Smooth muscle cell of the brain vasculature (primary cell): ENCODE results near the gene CRACR2B.

Source experiments
- DNase-seq: peaks from one replicate; pipeline ENCODE4 v3.0.0-alpha.2; 2012; ENCODE audit warnings: low read depth, low spot score

CRACR2B gene

DNA sequence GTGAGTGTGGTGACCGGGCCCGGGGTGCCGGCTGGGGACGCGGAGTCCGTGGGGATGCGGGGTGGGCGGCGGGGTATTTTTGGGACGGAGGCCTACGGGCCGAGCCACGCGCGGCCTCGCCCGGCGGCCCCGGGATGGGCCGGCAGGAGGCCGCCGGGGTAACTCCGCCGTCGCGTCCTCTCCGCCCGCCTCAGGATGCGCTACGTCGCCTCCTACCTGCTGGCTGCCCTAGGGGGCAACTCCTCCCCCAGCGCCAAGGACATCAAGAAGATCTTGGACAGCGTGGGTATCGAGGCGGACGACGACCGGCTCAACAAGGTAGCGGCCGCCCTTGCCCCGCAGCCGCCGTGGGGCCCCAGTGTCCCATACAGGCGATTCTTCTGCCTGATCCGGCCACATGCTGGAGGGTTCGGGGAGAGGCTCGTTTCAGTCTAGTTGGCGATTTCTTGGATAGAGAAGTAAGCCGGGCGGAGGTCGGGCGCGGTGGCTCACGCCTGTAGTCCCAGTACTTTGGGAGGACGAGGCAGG, 17.6 kb upstream of the CRACR2B start:
- no peak for DNase-seq

DNA sequence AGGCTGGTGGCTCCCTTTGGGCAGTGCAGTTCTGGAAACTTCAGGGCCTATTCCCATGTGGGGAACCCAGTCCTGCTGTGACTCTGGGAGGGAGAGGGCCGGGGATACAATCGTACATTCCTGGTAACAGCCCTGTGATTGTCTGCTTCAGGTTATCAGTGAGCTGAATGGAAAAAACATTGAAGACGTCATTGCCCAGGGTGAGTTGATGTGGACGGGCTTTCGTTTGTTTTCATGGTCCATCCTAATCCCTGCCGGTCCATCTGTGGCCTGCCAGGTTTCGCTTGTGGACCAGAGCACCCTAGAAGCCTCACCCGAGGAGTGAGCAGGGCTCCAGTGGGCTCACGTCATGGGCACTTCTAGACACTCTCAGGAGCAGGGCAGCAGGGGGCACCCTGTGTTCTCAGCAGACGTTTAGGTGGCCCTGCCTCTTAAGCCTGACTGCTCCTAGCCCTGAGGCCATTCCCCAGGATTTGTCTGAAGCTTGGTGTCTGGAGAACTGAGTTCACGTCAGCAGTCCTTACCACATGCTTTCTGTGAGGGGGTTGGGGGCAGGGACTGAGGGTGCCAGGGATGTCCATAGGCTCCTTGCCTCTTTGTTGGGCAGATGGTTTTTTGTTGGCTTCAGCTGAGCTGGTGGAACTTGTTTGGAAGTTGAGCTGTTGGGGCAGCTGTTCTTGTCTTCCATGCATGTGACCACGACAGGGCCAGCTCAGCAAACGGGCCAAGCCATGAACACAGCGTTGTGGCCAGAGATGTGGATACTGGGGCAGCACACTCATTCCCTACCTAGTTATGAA, 16.1 kb upstream of the CRACR2B start:
- no peak for DNase-seq

GRCh38 chr11:812390-812789, 15.3 kb upstream of the CRACR2B start:
- DNase-seq = no peak

DNA sequence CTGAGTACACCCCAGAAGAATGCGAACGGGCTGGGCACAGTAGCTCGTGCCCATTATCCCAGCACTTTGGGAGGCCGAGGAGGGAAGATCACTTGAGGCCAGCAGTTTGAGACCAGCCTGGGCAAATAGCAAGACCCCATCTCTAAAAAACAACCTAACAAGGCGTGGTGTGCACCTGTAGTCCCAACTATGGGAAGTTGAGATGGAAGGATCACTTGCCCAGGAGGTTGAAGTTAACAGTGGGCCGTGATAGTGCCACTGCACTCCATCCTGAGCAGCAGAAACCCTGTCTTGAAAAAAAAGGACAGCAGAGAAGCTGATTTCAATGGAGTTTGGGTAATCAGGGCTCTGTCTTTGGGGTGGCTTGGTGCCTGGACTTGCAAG, 14.7 kb upstream of the CRACR2B start:
- no peak for DNase-seq

- DNase-seq = no peak
Observed at GRCh38 chr11:813456-814096, 14.1 kb upstream of the CRACR2B start.

- no peak for DNase-seq
Observed at GRCh38 chr11:815675-816432, 11.9 kb upstream of the CRACR2B start.

DNA sequence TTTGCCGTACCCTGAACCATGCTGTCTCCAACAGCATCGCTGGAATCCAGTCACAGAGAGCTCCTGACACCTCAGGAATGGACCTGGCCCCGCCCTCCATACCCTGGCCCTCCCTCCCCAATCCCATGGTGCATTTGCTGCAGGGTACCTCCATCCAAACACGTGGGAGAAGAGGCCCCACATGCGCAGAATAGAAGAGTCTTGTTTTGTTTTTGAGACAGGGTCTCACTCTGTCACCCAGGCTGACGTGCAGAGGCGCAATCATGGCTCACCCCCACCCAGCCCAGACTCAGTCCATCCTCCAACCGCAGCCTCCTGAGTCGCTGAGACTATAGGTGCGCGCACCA, 11.3 kb upstream of the CRACR2B start:
- DNase-seq = no peak

- no peak for DNase-seq
Observed at GRCh38 chr11:818396-819128, 9.2 kb upstream of the CRACR2B start, which contains the start of gene PNPLA2. Gene PNPLA2 (plus strand): TSS chr11:818914. CDS start chr11:819719, 805 bp downstream.

DNA sequence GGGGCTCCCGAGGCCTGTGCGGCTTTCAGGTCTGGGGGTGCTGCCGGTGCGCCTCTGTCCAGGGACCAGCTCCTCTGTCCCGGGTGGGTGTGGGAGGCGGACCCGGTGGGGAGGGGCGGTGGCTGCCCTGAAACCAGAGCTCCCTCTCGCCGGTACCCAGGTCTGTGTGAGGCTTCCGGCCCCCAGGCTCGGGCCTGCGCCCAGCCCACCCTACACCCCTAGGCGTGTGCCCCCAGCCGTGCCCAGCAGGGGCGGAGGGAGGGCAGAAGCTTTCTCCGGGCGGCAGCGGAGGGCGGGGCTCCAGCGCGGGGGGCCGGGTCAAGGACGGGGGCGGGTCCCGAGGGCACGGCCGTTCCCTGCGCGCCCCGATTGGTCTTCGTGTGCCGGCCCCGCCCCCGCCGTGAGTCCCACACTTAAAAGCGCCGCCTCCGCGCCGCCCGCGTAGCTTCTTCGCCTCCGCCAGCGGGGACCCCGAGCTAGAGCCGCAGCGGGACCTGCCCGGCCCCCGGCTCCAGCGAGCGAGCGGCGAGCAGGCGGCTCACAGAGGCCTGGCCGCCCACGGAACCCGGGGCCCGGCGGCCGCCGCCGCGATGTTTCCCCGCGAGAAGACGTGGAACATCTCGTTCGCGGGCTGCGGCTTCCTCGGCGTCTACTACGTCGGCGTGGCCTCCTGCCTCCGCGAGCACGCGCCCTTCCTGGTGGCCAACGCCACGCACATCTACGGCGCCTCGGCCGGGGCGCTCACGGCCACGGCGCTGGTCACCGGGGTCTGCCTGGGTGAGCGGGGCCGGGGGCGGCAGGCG, 8.4 kb upstream of the CRACR2B start:
- no peak for DNase-seq

DNA sequence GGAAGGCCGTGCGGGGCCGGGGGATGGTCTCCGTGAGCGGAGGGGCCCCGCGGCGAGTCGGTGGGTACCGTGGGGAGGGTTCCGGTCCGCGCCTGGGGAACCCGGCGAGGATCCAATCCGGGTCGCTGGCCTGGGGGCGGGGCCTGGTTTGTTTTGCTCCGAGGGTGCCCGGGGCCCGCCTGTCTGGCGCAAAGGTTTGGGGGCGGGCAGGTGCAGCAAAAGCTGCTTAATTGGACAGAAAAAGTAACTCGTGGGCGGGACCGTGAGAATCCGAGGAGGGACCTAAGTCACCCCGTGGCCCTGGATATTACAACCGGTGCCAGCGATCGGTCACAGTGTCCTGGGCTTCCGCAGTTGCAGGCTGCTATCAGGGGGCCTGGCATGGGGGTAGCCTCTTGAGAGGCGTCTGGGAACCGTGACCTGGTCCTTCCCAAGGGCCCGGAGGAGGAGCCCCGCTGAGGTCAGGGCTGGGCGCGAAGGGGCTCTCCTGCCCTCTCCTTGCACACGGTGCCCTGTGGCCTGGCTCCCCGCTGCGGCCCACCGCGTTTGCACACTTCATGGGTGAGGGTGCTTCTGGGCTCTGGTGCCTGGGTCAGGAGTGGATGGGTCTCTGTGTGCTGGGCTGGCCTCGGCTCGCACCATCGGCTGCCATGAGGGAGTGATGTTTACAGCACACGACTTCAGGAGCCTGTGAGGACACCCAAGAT, 7.6 kb upstream of the CRACR2B start:
- DNase-seq = no peak

DNA sequence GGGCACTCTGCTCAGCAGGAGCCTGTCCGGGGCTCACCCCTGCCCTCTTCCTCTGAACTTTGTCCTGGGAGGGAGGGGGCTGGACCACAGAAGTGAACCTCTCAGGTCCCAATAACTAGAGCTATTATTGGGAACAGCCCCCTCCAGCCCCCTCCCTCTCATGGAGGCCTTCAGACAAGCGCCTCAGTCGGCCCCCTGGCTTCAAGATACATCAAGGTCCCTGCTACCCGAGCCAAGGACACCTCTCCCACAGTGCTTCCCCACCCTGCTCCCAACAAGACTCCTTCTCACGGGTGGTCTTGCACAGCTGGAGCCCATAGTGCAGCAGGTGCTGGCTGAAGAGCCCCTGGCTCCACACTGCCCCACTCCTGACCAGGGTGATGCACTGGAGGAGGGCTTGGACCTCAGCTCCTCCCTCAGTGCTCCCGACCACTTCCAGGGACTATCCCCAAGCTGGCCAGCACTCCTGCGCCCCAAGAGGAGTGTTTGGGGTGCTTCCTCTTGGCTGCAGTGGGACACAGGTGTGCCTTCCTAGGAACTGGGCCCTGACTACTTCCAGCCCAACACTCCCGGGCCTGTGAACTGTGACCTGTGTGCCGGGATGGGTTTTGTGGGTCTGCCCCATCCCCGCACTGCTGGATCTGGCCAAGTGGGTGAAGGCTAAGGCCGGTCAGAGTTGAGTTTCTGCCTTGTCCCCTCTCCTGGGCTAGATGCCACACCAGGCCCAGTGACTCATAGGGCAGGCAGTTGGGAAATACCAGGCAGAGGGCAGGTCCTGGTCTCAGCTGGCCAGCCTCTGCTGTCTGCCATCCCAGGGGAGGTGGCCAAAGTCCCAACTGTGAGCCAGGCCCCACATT, 6.8 kb upstream of the CRACR2B start:
- no peak for DNase-seq

DNA sequence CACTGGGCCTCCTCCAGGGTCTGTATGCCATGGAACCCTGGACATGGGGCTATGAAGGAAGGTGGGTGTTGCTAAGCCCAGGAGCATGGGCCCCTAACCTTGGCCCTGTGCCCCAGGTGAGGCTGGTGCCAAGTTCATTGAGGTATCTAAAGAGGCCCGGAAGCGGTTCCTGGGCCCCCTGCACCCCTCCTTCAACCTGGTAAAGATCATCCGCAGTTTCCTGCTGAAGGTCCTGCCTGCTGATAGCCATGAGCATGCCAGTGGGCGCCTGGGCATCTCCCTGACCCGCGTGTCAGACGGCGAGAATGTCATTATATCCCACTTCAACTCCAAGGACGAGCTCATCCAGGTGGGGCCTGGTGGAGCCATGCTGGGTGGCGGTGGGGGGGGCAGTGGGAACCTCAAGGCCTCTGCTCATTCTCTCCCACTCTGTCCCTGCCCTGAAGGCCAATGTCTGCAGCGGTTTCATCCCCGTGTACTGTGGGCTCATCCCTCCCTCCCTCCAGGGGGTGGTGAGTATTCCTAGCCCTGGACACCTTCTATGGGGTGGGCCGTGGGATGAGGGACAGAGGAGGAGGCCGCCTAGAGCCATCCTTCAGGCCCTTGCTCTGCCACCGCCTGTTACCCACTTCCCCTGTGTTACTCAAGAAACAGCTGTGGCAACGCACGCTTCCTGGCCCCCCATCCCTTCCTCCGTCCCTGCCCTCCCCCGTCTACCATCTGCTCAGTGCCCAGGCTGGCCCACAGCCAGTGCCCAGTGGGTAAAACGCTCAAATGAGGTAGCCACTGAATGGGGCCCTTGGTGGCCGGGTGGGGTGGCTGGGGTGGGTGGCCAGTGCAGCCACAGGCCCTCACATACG, 6.0 kb upstream of the CRACR2B start:
- no peak for DNase-seq

DNA sequence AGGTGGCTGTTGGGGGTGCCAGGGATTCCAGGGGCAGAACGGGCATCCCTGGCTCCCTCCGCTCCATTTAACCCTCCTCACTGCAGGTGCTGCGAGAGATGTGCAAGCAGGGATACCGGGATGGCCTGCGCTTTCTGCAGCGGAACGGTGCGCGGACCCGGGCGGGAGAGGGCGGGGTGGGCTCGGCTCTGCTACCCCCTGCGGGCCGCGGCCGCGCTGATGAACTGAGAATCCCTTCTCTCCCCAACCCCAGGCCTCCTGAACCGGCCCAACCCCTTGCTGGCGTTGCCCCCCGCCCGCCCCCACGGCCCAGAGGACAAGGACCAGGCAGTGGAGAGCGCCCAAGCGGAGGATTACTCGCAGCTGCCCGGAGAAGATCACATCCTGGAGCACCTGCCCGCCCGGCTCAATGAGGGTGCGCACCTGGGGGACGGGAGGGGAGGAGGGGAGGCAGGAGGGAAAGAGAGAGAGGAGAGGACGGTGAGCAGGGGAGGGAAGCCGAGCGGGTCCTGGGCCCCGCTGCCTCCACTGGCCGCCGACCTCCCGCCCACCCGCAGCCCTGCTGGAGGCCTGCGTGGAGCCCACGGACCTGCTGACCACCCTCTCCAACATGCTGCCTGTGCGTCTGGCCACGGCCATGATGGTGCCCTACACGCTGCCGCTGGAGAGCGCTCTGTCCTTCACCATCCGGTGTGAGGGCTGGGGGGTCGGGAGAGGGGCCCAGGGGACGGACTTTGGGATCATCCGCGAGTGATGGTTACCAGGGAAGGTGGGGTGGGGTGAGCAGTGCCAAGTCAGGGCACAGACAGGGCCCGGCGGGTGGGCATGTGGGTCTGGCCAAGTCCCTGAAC, 4.1 kb upstream of the CRACR2B start:
- no peak for DNase-seq

DNA sequence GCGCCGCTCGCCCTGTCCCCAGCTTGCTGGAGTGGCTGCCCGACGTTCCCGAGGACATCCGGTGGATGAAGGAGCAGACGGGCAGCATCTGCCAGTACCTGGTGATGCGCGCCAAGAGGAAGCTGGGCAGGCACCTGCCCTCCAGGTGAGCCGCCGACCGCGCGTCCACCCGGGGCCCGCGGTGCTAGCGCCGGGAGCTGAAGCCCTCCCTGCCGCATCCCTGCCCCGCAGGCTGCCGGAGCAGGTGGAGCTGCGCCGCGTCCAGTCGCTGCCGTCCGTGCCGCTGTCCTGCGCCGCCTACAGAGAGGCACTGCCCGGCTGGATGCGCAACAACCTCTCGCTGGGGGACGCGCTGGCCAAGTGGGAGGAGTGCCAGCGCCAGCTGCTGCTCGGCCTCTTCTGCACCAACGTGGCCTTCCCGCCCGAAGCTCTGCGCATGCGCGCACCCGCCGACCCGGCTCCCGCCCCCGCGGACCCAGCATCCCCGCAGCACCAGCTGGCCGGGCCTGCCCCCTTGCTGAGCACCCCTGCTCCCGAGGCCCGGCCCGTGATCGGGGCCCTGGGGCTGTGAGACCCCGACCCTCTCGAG, 3.3 kb upstream of the CRACR2B start:
- no peak for DNase-seq

DNA sequence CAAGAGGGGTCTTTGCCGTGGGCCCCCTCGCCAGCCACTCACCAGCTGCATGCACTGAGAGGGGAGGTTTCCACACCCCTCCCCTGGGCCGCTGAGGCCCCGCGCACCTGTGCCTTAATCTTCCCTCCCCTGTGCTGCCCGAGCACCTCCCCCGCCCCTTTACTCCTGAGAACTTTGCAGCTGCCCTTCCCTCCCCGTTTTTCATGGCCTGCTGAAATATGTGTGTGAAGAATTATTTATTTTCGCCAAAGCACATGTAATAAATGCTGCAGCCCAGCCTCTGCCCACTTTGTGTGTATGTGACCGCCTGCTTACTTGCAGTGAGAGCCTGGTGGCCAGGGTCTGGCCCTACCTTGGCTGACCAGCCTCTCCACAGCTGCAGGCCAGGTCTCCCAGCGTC, 2.8 kb upstream of the CRACR2B start:
- no peak for DNase-seq

DNA sequence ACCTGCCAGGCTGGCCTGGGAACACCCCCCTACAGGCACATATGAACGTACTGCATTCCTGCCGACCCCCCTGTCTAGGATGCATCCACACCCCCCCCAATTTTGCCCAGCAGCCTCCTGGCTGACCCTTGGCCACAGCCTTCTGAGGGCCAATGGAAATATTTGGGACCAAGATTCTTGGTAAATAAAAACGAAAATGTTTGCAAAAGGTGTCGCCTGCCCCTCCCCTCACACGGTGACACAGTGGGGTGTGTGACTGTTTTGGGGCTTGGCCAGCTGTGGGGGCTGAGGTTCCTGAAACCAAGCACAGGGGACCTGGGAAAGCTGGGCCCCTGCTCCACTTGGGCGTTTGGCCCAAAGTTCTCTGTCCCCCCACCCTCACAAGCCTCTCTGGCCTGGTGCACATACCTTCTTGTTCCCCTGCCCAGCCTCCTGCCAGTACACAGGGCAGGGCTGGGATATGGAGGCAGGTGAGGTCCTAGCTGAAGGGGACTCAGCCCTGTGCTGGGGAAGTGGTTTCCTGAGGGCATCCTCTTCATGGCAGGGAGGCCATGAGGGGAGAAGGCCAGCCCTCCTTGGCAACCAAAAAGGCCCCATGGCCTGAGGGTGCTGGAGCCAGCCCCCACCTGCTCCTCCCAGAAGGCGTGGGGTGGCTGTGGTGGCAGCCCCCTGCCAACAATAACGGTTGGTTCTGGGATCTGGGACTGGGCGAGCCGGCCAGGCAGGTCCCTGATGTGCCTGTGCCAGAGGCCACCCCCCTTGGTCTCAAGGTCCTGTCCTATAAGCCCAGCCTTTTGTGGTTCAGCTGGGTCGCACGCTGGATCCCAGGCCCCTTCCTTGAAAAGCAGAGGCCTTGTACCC, 2.1 kb upstream of the CRACR2B start:
- DNase-seq = no peak
